ENCODE data around the gene MTCP1. TPM values are rescaled to one million over a fixed set of nuclear protein-coding genes. Genes with fewer than 3 reads are reported as not detected.

Gene MTCP1
- total and polyA plus RNA-seq, 9 of the 15 experiments (the other 6 are each of a cell fraction or from before 2014, with no cell fraction given), result 12.7 to 28.0 (median 22.9) TPM

DNA sequence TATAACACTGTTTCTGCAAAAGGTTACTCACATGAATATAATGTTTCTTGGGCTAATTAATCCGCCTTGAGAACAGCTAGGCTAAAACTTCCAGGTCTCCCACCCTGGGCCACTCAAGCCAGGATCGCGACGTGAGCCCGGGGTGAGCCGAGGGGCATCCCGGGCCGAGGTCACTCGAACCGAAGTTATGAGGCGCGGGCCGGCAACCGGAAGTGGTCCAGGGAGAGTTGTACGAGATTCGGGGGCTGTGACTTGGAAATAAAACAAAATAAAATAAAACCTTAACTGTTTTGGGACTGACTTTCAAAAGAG is 317 bp downstream of the MTCP1 start:
- peak overlapping the region; percentile 80 for H3K27ac ChIP-seq (ENCODE audit: extremely low read depth, low read depth, low read length)
- intact Hi-C loops (cut with micrococcal nuclease) (loop anchor here (2.0 to 5.0 kb wide), 2 partner anchors 146 to 308 kb away; partner anchors contain the start of genes DKC1 and VBP1), in situ Hi-C loops (cut with MboI) (no loop called here)
- H3K9ac ChIP-seq (ENCODE audit: insufficient read depth in 1 of 2, low read depth in 2 of 2, low read length in 2 of 2), result peak overlapping the region; percentile 75 to 94
- FAIRE-seq, result no peak
- ATAC-seq, result peak; percentile 37
- peak overlapping the region; percentile 92 for H2AFZ ChIP-seq (ENCODE audit: low read depth, low read length)
- POLR2A ChIA-PET, result interaction anchor here (0.9 kb wide), 1 partner anchor 34 kb away, joined by 3 read pairs; no protein-coding TSS in a partner anchor
- H3K27me3 ChIP-seq (ENCODE audit: control insufficient read depth in 2 of 2, insufficient read depth in 2 of 2, low read length in 2 of 2), result no peaks in the 10 kb centered on the region
- peaks cover 29% of the 10 kb centered on the region for H3K36me3 ChIP-seq (ENCODE audit: control insufficient read depth, insufficient read depth, low read length)
- CTCF ChIA-PET (ENCODE audit: low intra/inter-chr PET ratio), result interaction anchor here (0.7 kb wide), 1 partner anchor 43 kb away, joined by 3 read pairs; no protein-coding TSS in a partner anchor
- no peaks in the 10 kb centered on the region for H3K9me1 ChIP-seq (ENCODE audit: control insufficient read depth, insufficient read depth, low read length)
- peak overlapping the region; percentile 71 for H3K4me3 ChIP-seq
- DNase-seq (ENCODE audit: extremely low read depth in 1 of 4, low spot score in 3 of 4), result peak in 2 of 4 experiments; percentile 36
- 1% methylated on average over 16 of the region's 16 CpGs for WGBS (ENCODE audit: insufficient coverage, low coverage, missing lambda C conversion rate)
- no peaks in the 10 kb centered on the region for H4K20me1 ChIP-seq (replicated peaks; ENCODE audit: control insufficient read depth, insufficient read depth, low read length)
- BruUV-seq (replicated peaks), result no TSS peak
- H3K79me2 ChIP-seq (ENCODE audit: control insufficient read depth, insufficient read depth, low read length), result peaks cover 69% of the 10 kb centered on the region
- no peaks in the 10 kb centered on the region for H3K9me3 ChIP-seq (replicated peaks; ENCODE audit: control insufficient read depth, insufficient read depth, low read depth, low read length)
- peaks cover 4 to 11% of the 10 kb centered on the region in 2 experiments; a peak in 4 of 5 replicates for H3K4me1 ChIP-seq (replicated peaks in 1 of 2; ENCODE audit: control insufficient read depth in 2 of 2, insufficient read depth in 2 of 2, low read length in 2 of 2)
- peak overlapping the region; percentile 79 for H3K4me2 ChIP-seq (ENCODE audit: insufficient read depth, low read length)
- no peak for TF ChIP-seq ARID1B (IDR thresholded peaks at IDR 0.05)
- 0 out of 2 replicates have a peak, but pooled peaks have one; percentile 22 for TF ChIP-seq KAT8 (IDR thresholded peaks at IDR 0.05; ENCODE audit: low read depth)
- TF ChIP-seq KAT7 (CRISPR knock-in tag; IDR thresholded peaks at IDR 0.05; ENCODE audit: borderline replicate concordance), result 0 out of 2 replicates have a peak, but pooled peaks have one; percentile 30
- TF ChIP-seq RBM25 (IDR thresholded peaks at IDR 0.05; ENCODE audit: low read depth, low read length, severe bottlenecking), result no peak
- TF ChIP-seq, protein P1, sequence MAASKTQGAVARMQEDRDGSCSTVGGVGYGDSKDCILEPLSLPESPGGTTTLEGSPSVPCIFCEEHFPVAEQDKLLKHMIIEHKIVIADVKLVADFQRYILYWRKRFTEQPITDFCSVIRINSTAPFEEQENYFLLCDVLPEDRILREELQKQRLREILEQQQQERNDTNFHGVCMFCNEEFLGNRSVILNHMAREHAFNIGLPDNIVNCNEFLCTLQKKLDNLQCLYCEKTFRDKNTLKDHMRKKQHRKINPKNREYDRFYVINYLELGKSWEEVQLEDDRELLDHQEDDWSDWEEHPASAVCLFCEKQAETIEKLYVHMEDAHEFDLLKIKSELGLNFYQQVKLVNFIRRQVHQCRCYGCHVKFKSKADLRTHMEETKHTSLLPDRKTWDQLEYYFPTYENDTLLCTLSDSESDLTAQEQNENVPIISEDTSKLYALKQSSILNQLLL (CRISPR knock-in tag; IDR thresholded peaks at IDR 0.05; ENCODE audit: borderline replicate concordance), result no peak
- no peak for TF ChIP-seq ELF2 (CRISPR knock-in tag; IDR thresholded peaks at IDR 0.05)
- no peak for TF ChIP-seq HNRNPL (IDR thresholded peaks at IDR 0.05; ENCODE audit: low read depth, low read length)
- TF ChIP-seq ZNF232 (CRISPR knock-in tag; IDR thresholded peaks at IDR 0.05), result no peak
- no peak for TF ChIP-seq ZNF668 (CRISPR knock-in tag; IDR thresholded peaks at IDR 0.05)
- no peak for TF ChIP-seq SREBF1 (IDR thresholded peaks at IDR 0.05; ENCODE audit: borderline replicate concordance, low read depth, low read length)
- no peak for TF ChIP-seq MBD2 (IDR thresholded peaks at IDR 0.05; ENCODE audit: borderline replicate concordance, low read depth)
- TF ChIP-seq, protein P2, sequence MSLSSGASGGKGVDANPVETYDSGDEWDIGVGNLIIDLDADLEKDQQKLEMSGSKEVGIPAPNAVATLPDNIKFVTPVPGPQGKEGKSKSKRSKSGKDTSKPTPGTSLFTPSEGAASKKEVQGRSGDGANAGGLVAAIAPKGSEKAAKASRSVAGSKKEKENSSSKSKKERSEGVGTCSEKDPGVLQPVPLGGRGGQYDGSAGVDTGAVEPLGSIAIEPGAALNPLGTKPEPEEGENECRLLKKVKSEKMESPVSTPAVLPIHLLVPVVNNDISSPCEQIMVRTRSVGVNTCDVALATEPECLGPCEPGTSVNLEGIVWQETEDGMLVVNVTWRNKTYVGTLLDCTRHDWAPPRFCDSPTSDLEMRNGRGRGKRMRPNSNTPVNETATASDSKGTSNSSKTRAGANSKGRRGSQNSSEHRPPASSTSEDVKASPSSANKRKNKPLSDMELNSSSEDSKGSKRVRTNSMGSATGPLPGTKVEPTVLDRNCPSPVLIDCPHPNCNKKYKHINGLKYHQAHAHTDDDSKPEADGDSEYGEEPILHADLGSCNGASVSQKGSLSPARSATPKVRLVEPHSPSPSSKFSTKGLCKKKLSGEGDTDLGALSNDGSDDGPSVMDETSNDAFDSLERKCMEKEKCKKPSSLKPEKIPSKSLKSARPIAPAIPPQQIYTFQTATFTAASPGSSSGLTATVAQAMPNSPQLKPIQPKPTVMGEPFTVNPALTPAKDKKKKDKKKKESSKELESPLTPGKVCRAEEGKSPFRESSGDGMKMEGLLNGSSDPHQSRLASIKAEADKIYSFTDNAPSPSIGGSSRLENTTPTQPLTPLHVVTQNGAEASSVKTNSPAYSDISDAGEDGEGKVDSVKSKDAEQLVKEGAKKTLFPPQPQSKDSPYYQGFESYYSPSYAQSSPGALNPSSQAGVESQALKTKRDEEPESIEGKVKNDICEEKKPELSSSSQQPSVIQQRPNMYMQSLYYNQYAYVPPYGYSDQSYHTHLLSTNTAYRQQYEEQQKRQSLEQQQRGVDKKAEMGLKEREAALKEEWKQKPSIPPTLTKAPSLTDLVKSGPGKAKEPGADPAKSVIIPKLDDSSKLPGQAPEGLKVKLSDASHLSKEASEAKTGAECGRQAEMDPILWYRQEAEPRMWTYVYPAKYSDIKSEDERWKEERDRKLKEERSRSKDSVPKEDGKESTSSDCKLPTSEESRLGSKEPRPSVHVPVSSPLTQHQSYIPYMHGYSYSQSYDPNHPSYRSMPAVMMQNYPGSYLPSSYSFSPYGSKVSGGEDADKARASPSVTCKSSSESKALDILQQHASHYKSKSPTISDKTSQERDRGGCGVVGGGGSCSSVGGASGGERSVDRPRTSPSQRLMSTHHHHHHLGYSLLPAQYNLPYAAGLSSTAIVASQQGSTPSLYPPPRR (CRISPR knock-in tag; IDR thresholded peaks at IDR 0.05; ENCODE audit: borderline replicate concordance), result no peak
- TF ChIP-seq, protein P3, sequence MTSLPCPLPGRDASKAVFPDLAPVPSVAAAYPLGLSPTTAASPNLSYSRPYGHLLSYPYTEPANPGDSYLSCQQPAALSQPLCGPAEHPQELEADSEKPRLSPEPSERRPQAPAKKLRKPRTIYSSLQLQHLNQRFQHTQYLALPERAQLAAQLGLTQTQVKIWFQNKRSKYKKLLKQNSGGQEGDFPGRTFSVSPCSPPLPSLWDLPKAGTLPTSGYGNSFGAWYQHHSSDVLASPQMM (CRISPR knock-in tag; IDR thresholded peaks at IDR 0.05), result no peak
- no peak for TF ChIP-seq CEBPB (tag; IDR thresholded peaks at IDR 0.05)
- no peak for TF ChIP-seq CBFB (CRISPR knock-in tag; IDR thresholded peaks at IDR 0.05)
